ENCODE results near the gene ACOT7.

DNA sequence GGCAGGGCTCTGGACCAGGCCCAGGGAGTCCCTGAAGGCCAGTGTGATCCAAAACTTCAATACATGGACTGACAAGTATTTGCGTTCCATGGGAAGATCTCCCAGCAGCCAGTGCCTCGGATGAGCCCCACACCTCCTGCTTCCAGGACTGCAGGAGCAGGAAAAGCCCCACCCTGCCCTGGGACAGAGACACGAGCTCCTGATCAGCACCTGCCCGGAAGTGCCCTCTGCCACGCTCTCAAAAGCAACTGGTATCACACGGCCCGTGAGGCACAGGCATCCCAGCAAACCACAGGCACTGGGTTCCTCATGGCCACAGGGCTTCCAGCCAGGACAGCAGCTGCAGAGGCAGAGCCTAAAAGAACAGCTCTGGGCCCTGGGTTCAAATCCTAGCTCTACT, 48.6 kb downstream of the ACOT7 start:
- TF ChIP-seq CTCF (IDR thresholded peaks at IDR 0.05; ENCODE audit: low read length): no peak
- no peak for TF ChIP-seq EZH2 (IDR thresholded peaks at IDR 0.05; ENCODE audit: borderline replicate concordance, low read length)
